Measurements from ENCODE around the gene MIGA2. TPM values are rescaled to one million over a fixed set of nuclear protein-coding genes. Genes with fewer than 3 reads are reported as not detected.

The MIGA2 gene
- total and polyA plus RNA-seq, 2 of the 4 experiments (the other 2 are of a cell fraction) = 12.5 to 25.3 TPM

DNA sequence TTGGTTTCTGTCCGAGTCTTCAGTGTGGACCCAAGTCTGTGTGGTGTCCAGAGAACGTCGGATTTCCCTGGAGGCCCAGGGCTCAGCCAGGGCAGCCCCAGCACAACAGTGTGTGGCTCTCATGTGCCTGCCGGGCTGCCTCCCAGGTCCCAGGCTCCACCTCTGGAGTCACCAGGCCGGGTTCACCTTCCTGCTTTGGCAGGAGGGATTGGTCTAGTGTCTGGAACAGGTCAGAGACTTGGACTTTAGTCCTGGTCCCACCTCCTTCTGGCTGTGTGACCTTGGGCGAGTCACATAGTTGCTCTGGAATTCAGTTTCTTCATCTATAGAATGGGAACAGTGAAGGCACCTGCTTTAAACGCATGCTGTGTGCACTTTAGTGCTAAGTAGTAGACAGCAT, 47.7 kb downstream of the MIGA2 start:
- H3K4me2 ChIP-seq (ENCODE audit: low read depth, low read length) = no peak overlapping the region
- ATAC-seq (ENCODE audit: low read depth) (no peak), DNase-seq (no peak)
- no peak overlapping the region for H2AK9ac ChIP-seq (replicated peaks; ENCODE audit: low read depth, low read length, poor library complexity)
- in situ Hi-C loops (cut with MboI; ENCODE audit: low sequenced_read_pairs) (no loop called here), intact Hi-C loops (cut with micrococcal nuclease) (no loop called here), dilution Hi-C loops (cut with HindIII; ENCODE audit: low sequenced_read_pairs, unreplicated experiment) (no loop called here)
- no peak overlapping the region for H2AK5ac ChIP-seq (ENCODE audit: low read depth, low read length)
- no peak overlapping the region for H2BK20ac ChIP-seq (ENCODE audit: low read depth, low read length)
- H4K91ac ChIP-seq (ENCODE audit: insufficient read depth, low read depth, low read length) = no peak overlapping the region
- TF ChIP-seq BHLHE40 (IDR thresholded peaks at IDR 0.05; ENCODE audit: low read depth, low read length) = no peak
- TF ChIP-seq RFX5 (IDR thresholded peaks at IDR 0.05; ENCODE audit: low read depth, low read length) = no peak
- TF ChIP-seq POLR2A (IDR thresholded peaks at IDR 0.05; ENCODE audit: low read depth, low read length) = no peak
- no peak for TF ChIP-seq NFE2L2 (IDR thresholded peaks at IDR 0.05; ENCODE audit: low read depth, low read length)
- TF ChIP-seq, protein P1, sequence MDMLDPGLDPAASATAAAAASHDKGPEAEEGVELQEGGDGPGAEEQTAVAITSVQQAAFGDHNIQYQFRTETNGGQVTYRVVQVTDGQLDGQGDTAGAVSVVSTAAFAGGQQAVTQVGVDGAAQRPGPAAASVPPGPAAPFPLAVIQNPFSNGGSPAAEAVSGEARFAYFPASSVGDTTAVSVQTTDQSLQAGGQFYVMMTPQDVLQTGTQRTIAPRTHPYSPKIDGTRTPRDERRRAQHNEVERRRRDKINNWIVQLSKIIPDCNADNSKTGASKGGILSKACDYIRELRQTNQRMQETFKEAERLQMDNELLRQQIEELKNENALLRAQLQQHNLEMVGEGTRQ (IDR thresholded peaks at IDR 0.05; ENCODE audit: low read depth, low read length) = no peak
- TF ChIP-seq FOS (IDR thresholded peaks at IDR 0.05; ENCODE audit: low read depth, low read length) = no peak
- TF ChIP-seq, protein P2, sequence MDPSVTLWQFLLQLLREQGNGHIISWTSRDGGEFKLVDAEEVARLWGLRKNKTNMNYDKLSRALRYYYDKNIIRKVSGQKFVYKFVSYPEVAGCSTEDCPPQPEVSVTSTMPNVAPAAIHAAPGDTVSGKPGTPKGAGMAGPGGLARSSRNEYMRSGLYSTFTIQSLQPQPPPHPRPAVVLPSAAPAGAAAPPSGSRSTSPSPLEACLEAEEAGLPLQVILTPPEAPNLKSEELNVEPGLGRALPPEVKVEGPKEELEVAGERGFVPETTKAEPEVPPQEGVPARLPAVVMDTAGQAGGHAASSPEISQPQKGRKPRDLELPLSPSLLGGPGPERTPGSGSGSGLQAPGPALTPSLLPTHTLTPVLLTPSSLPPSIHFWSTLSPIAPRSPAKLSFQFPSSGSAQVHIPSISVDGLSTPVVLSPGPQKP (IDR thresholded peaks at IDR 0.05; ENCODE audit: borderline replicate concordance, low read depth, low read length) = no peak
- TF ChIP-seq RAD21 (IDR thresholded peaks at IDR 0.05; ENCODE audit: low read length) = no peak
- TF ChIP-seq CEBPB (IDR thresholded peaks at IDR 0.05; ENCODE audit: low read depth, low read length) = no peak
- no peak for TF ChIP-seq MAZ (IDR thresholded peaks at IDR 0.05; ENCODE audit: borderline replicate concordance, low read depth, low read length)
- TF ChIP-seq CHD1 (IDR thresholded peaks at IDR 0.05; ENCODE audit: low read depth, low read length) = no peak
- no peak overlapping the region for H4K8ac ChIP-seq (ENCODE audit: low read depth in 2 of 2, low read length in 2 of 2)
- no peak overlapping the region for H3K4ac ChIP-seq (ENCODE audit: low read depth, low read length)
- CTCF ChIA-PET = no interaction called here
- no peak overlapping the region for H3K27ac ChIP-seq (ENCODE audit: insufficient read depth, low read length)
- no peaks in the 10 kb centered on the region for H3K27me3 ChIP-seq (ENCODE audit: control insufficient read depth, insufficient read depth, low read length)
- BruUV-seq (replicated peaks) = no TSS peak
- H4K20me1 ChIP-seq (ENCODE audit: insufficient read depth, low read length) = no peaks in the 10 kb centered on the region
- H3K9ac ChIP-seq (ENCODE audit: low read depth, low read length) = no peak overlapping the region
- 75% methylated on average over 3 of the region's 7 CpGs; no CpG with 5 or more reads in 1 of the 2 experiments for WGBS, 2 experiments (ENCODE audit: extremely low coverage in 2 of 2, insufficient read length in 1 of 2)
- H2BK5ac ChIP-seq (ENCODE audit: low read depth, low read length, poor library complexity, severe bottlenecking) = no peak overlapping the region
- H3K14ac ChIP-seq (replicated peaks; ENCODE audit: low read depth, low read length) = no peak overlapping the region
- H3K4me1 ChIP-seq (ENCODE audit: control insufficient read depth, insufficient read depth, low read length) = peaks cover 7% of the 10 kb centered on the region; the same call in 1 of the 2 replicates
- no peak overlapping the region for H3K56ac ChIP-seq (ENCODE audit: extremely low read depth, insufficient read depth, low read length)
- no peak overlapping the region for H3K23ac ChIP-seq (ENCODE audit: low read depth, low read length)
- H3K79me1 ChIP-seq (ENCODE audit: low read depth in 1 of 2, low read length in 2 of 2) = peaks cover 27 to 41% of the 10 kb centered on the region in 2 experiments
- H3K9me1 ChIP-seq (ENCODE audit: insufficient read depth, low read length) = peaks cover 4% of the 10 kb centered on the region; the same call in 1 of the 2 replicates
- POLR2A ChIA-PET (ENCODE audit: unreplicated experiment) = no interaction called here
- H3K18ac ChIP-seq (ENCODE audit: low read depth, low read length) = no peak overlapping the region
- no peak overlapping the region for H2AFZ ChIP-seq (replicated peaks; ENCODE audit: low read length, poor library complexity)
- no peak overlapping the region for H3K4me3 ChIP-seq (ENCODE audit: insufficient read depth, low read depth, low read length)
- H2BK120ac ChIP-seq (ENCODE audit: low read depth, low read length) = no peak overlapping the region
- no peak overlapping the region for H2BK15ac ChIP-seq (ENCODE audit: low read depth, low read length)
- H3K36me3 ChIP-seq (ENCODE audit: control insufficient read depth, insufficient read depth, low read length) = peaks cover 24% of the 10 kb centered on the region; the same call in 1 of the 2 replicates
- no peaks in the 10 kb centered on the region for H3K9me3 ChIP-seq (ENCODE audit: control insufficient read depth, insufficient read depth, low read length)
- no peak overlapping the region for H4K5ac ChIP-seq (ENCODE audit: low read depth, low read length)

All from IMR-90 (cell line).